ENCODE measurements around the gene LRRC27.
A peak's percentile ranks its signal among the peaks of the same experiment; 100 is the strongest.

LRRC27 gene

GRCh38 chr10:132390170-132390920, 58.4 kb downstream of the LRRC27 start:
- no peak overlapping the region for H3K4me3 ChIP-seq (replicated peaks in 1 of 2; ENCODE audit: low read depth in 2 of 2, low read length in 2 of 2)
- TF ChIP-seq CTCF (IDR thresholded peaks at IDR 0.05; ENCODE audit: low read depth, low read length) = no peak
- no peak for DNase-seq (ENCODE audit: low read depth in 2 of 2)

- no peak overlapping the region for H3K4me3 ChIP-seq (replicated peaks in 1 of 2; ENCODE audit: low read depth in 2 of 2, low read length in 2 of 2)
- DNase-seq (ENCODE audit: low read depth in 2 of 2) = no peak
- TF ChIP-seq CTCF (IDR thresholded peaks at IDR 0.05; ENCODE audit: low read depth, low read length) = no peak
Measured at GRCh38 chr10:132390921-132391675, 59.1 kb downstream of the LRRC27 start.

GRCh38 chr10:132391676-132392020, 59.7 kb downstream of the LRRC27 start:
- no peak for DNase-seq (ENCODE audit: low read depth in 2 of 2)
- no peak for TF ChIP-seq CTCF (IDR thresholded peaks at IDR 0.05; ENCODE audit: low read depth, low read length)

GRCh38 chr10:132392184-132392800, 60.3 kb downstream of the LRRC27 start:
- no peak for TF ChIP-seq CTCF (IDR thresholded peaks at IDR 0.05; ENCODE audit: low read depth, low read length)
- no peak for DNase-seq (ENCODE audit: low read depth in 2 of 2)
- H3K4me3 ChIP-seq (replicated peaks in 1 of 2; ENCODE audit: low read depth in 2 of 2, low read length in 2 of 2) = no peak overlapping the region

More at GRCh38 chr10:132391676-132392020, 59.7 kb downstream of the LRRC27 start:
- H3K4me3 ChIP-seq (replicated peaks in 1 of 2; ENCODE audit: low read depth in 2 of 2, low read length in 2 of 2) = no peak overlapping the region

GRCh38 chr10:132392811-132393694, 61.1 kb downstream of the LRRC27 start:
- peak in 1 of 2 donors; percentile 21 for DNase-seq (ENCODE audit: low read depth in 2 of 2)

More at GRCh38 chr10:132392811-132393694, 61.1 kb downstream of the LRRC27 start:
- TF ChIP-seq CTCF (IDR thresholded peaks at IDR 0.05; ENCODE audit: low read depth, low read length) = no peak
- no peak overlapping the region for H3K4me3 ChIP-seq (replicated peaks in 1 of 2; ENCODE audit: low read depth in 2 of 2, low read length in 2 of 2)
